GM21619 (cell line): ENCODE measurements around the gene EFCAB9.

Experiments
- ATAC-seq: cut with Tn5 transposase; IDR thresholded peaks from one replicate; pipeline ENCODE4 v1.9.1; 2021; ENCODE audit not compliant: unreplicated experiment

EFCAB9 gene

GRCh38 chr5:172235827-172236736 lies 42.1 kb downstream of the EFCAB9 start:
- no peak for ATAC-seq

- ATAC-seq = no peak
Observed at GRCh38 chr5:172238334-172238733, 44.4 kb downstream of the EFCAB9 start.

GRCh38 chr5:172243302-172243701 lies 49.3 kb downstream of the EFCAB9 start:
- no peak for ATAC-seq

- no peak for ATAC-seq
Observed at GRCh38 chr5:172245046-172245445, 51.1 kb downstream of the EFCAB9 start.

- no peak for ATAC-seq
Observed at GRCh38 chr5:172245703-172246125, 51.7 kb downstream of the EFCAB9 start.

- ATAC-seq = no peak
Observed at GRCh38 chr5:172248637-172249036, 54.7 kb downstream of the EFCAB9 start.

GRCh38 chr5:172251419-172251818 lies 57.4 kb downstream of the EFCAB9 start:
- no peak for ATAC-seq

GRCh38 chr5:172252501-172252900 lies 58.5 kb downstream of the EFCAB9 start:
- ATAC-seq = no peak
